Liver (tissue), 3 donors: ENCODE measurements around the gene THADA.

Experiments used
- ATF3 ChIP-seq: IDR thresholded peaks from 2 replicates; pipeline ENCODE4 v1.6.1; 2016; ENCODE audit warnings: antibody characterized with exemption
- FOXA1 ChIP-seq: IDR thresholded peaks from 2 replicates; pipeline ENCODE4 v1.6.1; 2016; ENCODE audit warnings: antibody characterized with exemption
- GABPA ChIP-seq, 2 donors: IDR thresholded peaks in 1 of 2; conservative IDR thresholded peaks in 1 of 2; 2 replicates each; pipeline ENCODE4 v1.6.1; 2016; ENCODE audit warnings: antibody characterized with exemption in 2 of 2, mild to moderate bottlenecking in 1 of 2, moderate library complexity in 1 of 2
- JUND ChIP-seq, 2 donors: IDR thresholded peaks; 2 replicates each; pipeline ENCODE4 v1.6.1; 2016; ENCODE audit warnings: antibody characterized with exemption in 2 of 2
- NR2F2 ChIP-seq: IDR thresholded peaks from 2 replicates; pipeline ENCODE4 v1.6.1; 2016; ENCODE audit warnings: antibody characterized with exemption
- RAD21 ChIP-seq, 2 donors: IDR thresholded peaks; 2 replicates each; pipeline ENCODE4 v1.6.1; 2016; ENCODE audit warnings: antibody characterized with exemption in 2 of 2, mild to moderate bottlenecking in 2 of 2
- REST ChIP-seq: IDR thresholded peaks from 2 replicates; pipeline ENCODE4 v1.6.1; 2016; ENCODE audit warnings: antibody characterized with exemption, mild to moderate bottlenecking
- RXRA ChIP-seq, 2 donors: IDR thresholded peaks; 2 replicates each; pipeline ENCODE4 v1.6.1; 2017 to 2018; ENCODE audit warnings: antibody characterized with exemption in 2 of 2, mild to moderate bottlenecking in 1 of 2
- SP1 ChIP-seq: IDR thresholded peaks from 2 replicates; pipeline ENCODE4 v1.6.1; 2018; ENCODE audit warnings: antibody characterized with exemption, mild to moderate bottlenecking
- TAF1 ChIP-seq: conservative IDR thresholded peaks from 2 replicates; pipeline ENCODE4 v1.6.1; 2016; ENCODE audit warnings: antibody characterized with exemption, mild to moderate bottlenecking
- YY1 ChIP-seq: IDR thresholded peaks from 2 replicates; pipeline ENCODE4 v1.6.1; 2016; ENCODE audit warnings: antibody characterized with exemption, mild to moderate bottlenecking
- TF ChIP-seq, protein P1 (sequence below): fragments of 150-350 bp; IDR thresholded peaks from 2 replicates; pipeline ENCODE4 v1.5.1; 2017; ENCODE audit warnings: improper control_type of control experiment, low read depth, low read length; ENCODE audit not compliant: missing input control
- TF ChIP-seq, protein P2 (sequence below): IDR thresholded peaks from 2 replicates; pipeline ENCODE4 v1.6.1; 2016; ENCODE audit warnings: antibody characterized with exemption
- donor health status: healthy.
- donor health status: healthy.

DNA sequence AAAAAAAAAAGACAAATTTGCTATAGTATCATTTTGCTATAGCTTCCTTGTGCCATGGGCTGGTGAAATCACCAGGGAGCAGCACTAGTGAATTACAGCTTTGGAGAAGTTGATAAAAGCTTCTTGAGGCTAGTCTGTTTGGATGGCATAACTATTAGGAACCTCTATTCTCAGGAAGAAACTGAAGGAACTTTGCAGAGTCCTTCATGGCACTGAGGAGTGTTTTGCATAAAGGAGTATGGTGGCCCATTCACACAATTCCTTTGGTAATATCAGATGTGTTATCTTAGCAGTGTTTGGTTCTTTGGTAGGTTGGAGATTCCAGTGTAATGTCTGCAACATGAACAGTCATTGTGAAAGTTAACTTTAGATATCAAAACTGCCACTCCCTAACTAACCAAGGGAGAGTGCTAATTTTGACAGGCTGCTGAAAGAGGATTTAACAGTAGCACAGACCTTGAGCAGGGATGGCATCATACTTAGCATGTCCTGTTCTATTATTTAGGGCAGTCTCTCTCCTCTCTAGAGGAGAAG is 292.8 kb downstream of the THADA start:
- no peak for TF ChIP-seq FOXA1
- no peak for TF ChIP-seq TAF1
- TF ChIP-seq GABPA (IDR thresholded peaks at IDR 0.05 in 1 of 2, conservative IDR thresholded peaks at IDR 0.05 in 1 of 2), result no peak
- TF ChIP-seq, protein P1, sequence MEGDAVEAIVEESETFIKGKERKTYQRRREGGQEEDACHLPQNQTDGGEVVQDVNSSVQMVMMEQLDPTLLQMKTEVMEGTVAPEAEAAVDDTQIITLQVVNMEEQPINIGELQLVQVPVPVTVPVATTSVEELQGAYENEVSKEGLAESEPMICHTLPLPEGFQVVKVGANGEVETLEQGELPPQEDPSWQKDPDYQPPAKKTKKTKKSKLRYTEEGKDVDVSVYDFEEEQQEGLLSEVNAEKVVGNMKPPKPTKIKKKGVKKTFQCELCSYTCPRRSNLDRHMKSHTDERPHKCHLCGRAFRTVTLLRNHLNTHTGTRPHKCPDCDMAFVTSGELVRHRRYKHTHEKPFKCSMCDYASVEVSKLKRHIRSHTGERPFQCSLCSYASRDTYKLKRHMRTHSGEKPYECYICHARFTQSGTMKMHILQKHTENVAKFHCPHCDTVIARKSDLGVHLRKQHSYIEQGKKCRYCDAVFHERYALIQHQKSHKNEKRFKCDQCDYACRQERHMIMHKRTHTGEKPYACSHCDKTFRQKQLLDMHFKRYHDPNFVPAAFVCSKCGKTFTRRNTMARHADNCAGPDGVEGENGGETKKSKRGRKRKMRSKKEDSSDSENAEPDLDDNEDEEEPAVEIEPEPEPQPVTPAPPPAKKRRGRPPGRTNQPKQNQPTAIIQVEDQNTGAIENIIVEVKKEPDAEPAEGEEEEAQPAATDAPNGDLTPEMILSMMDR, result no peak
- no peak for TF ChIP-seq RAD21 (IDR thresholded peaks at IDR 0.05)
- TF ChIP-seq YY1, result no peak
- TF ChIP-seq SP1, result no peak
- TF ChIP-seq REST, result no peak
- TF ChIP-seq JUND (IDR thresholded peaks at IDR 0.05), result no peak
- TF ChIP-seq ATF3, result no peak
- TF ChIP-seq, protein P2, sequence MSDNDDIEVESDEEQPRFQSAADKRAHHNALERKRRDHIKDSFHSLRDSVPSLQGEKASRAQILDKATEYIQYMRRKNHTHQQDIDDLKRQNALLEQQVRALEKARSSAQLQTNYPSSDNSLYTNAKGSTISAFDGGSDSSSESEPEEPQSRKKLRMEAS, result no peak
- no peak for TF ChIP-seq NR2F2
- TF ChIP-seq RXRA (IDR thresholded peaks at IDR 0.05), result no peak
